OCI-LY1 (cell line): ENCODE measurements around the gene FAM83F.
"Not testable (repeated sequence)": the region's sequence is repeated elsewhere in the genome, so short reads cannot be mapped to it uniquely, and the experiment has no call there.

Source experiments
- H2AFZ ChIP-seq: fragments of 200-600 bp; sonication (generic), shearing (Covaris generic); 2 replicates; pipeline ENCODE4 v1.6.0; 2014; ENCODE audit warnings: antibody characterized with exemption, mild to moderate bottlenecking, low read length
- H3F3A ChIP-seq: fragments of 200-600 bp; sonication (generic), shearing (Covaris generic); 2 replicates; pipeline ENCODE4 v1.6.0; 2014; ENCODE audit warnings: mild to moderate bottlenecking, antibody characterized with exemption, low read length, moderate library complexity; ENCODE audit not compliant: insufficient read depth
- H3K27ac ChIP-seq: fragments of 200-600 bp; sonication (generic); 2 replicates; pipeline ENCODE4 v1.5.1; 2014; ENCODE audit warnings: low read length, mixed run types, mild to moderate bottlenecking, low read depth; ENCODE audit not compliant: poor library complexity, severe bottlenecking
- H3K27me3 ChIP-seq: fragments of 200-600 bp; sonication (generic); 2 replicates; pipeline ENCODE4 v1.6.0; 2014; ENCODE audit warnings: antibody characterized with exemption, mild to moderate bottlenecking, low read length, moderate library complexity; ENCODE audit not compliant: insufficient read depth
- H3K36me3 ChIP-seq: fragments of 200-600 bp; sonication (generic); 2 replicates; pipeline ENCODE4 v1.6.1; 2014; ENCODE audit warnings: mild to moderate bottlenecking, antibody characterized with exemption, low read length, moderate library complexity, mixed read lengths; ENCODE audit not compliant: insufficient read depth
- H3K4me1 ChIP-seq: fragments of 200-600 bp; sonication (generic); 2 replicates; pipeline ENCODE4 v1.5.1; 2014; ENCODE audit warnings: mild to moderate bottlenecking, low read length, moderate library complexity; ENCODE audit not compliant: insufficient read depth, severe bottlenecking
- H3K4me2 ChIP-seq: fragments of 200-600 bp; sonication (generic), shearing (Covaris generic); 2 replicates; pipeline ENCODE4 v1.6.1; 2014; ENCODE audit warnings: low read length
- H3K4me3 ChIP-seq: fragments of 200-600 bp; sonication (generic); 2 replicates; pipeline ENCODE4 v1.5.1; 2014; ENCODE audit warnings: low read length, low read depth, mild to moderate bottlenecking, mixed read lengths; ENCODE audit not compliant: poor library complexity, severe bottlenecking
- H3K79me2 ChIP-seq: fragments of 200-600 bp; shearing (Covaris generic); 2 replicates; pipeline ENCODE4 v1.6.1; 2016; ENCODE audit warnings: mixed run types, low read length, mixed read lengths; ENCODE audit not compliant: insufficient read depth
- H3K9ac ChIP-seq: fragments of 200-600 bp; sonication (generic), shearing (Covaris generic); 2 replicates; pipeline ENCODE4 v1.6.1; 2014; ENCODE audit warnings: mild to moderate bottlenecking, low read length, mixed read lengths
- H3K9me2 ChIP-seq: fragments of 200-600 bp; sonication (generic), shearing (Covaris generic); 2 replicates; pipeline ENCODE4 v1.6.1; 2014; ENCODE audit warnings: low read depth, mild to moderate bottlenecking, low read length, mixed read lengths
- H3K9me3 ChIP-seq: fragments of 200-600 bp; shearing (Covaris generic); 2 replicates; pipeline ENCODE4 v1.6.1; 2014; ENCODE audit warnings: low read length, mixed read lengths
- H4K20me1 ChIP-seq: fragments of 200-600 bp; sonication (generic), shearing (Covaris generic); 2 replicates; pipeline ENCODE4 v1.6.0; 2016; ENCODE audit warnings: mild to moderate bottlenecking, low read length; ENCODE audit not compliant: insufficient read depth
- CTCF ChIP-seq: fragments of 200-600 bp; sonication (generic), shearing (Covaris generic); IDR thresholded peaks from 2 replicates; pipeline ENCODE4 v1.5.1; 2017; ENCODE audit warnings: mild to moderate bottlenecking, antibody characterized with exemption, low read length, moderate library complexity, mixed read lengths
- EZH2 ChIP-seq: fragments of 200-600 bp; sonication (generic), shearing (Covaris generic); IDR thresholded peaks from 2 replicates; pipeline ENCODE4 v1.8.0; 2017; ENCODE audit warnings: borderline replicate concordance, mixed run types, mild to moderate bottlenecking, antibody characterized with exemption, low read length, moderate library complexity, mixed read lengths

The FAM83F gene

GRCh38 chr22:39991159-39991860, 3.4 kb upstream of the FAM83F start:
- peaks cover 3% of the 10 kb centered on the region; the same call in 1 of the 2 replicates for H3K27me3 ChIP-seq
- no peaks in the 10 kb centered on the region for H3K36me3 ChIP-seq
- no peak for TF ChIP-seq CTCF
- no peak for TF ChIP-seq EZH2
- no peaks in the 10 kb centered on the region for H3K4me1 ChIP-seq
- H3K79me2 ChIP-seq = no peaks in the 10 kb centered on the region
- no peaks in the 10 kb centered on the region for H4K20me1 ChIP-seq
- H3K9ac ChIP-seq = no peak overlapping the region
- no peak overlapping the region for H3K4me2 ChIP-seq
- no peak overlapping the region for H3K4me3 ChIP-seq
- H3K27ac ChIP-seq = no peak overlapping the region
- H3K9me2 ChIP-seq = no peaks in the 10 kb centered on the region
- H3F3A ChIP-seq = no peaks in the 10 kb centered on the region
- H3K9me3 ChIP-seq = no peaks in the 10 kb centered on the region
- no peak overlapping the region for H2AFZ ChIP-seq

- Histone ChIP-seq H3K4me3 (no peak overlapping the region), H3K4me1 (no peaks in the 10 kb centered on the region), H3F3A (no peaks in the 10 kb centered on the region), H3K36me3 (no peaks in the 10 kb centered on the region), H3K9me3 (no peaks in the 10 kb centered on the region), H3K4me2 (no peak overlapping the region), H2AFZ (no peak overlapping the region), H3K9me2 (no peaks in the 10 kb centered on the region), H3K9ac (no peak overlapping the region), H3K27me3 (peaks cover 3% of the 10 kb centered on the region; the same call in 1 of the 2 replicates), H3K79me2 (no peaks in the 10 kb centered on the region), H3K27ac (no peak overlapping the region), H4K20me1 (no peaks in the 10 kb centered on the region)
- no peak for TF ChIP-seq EZH2
- TF ChIP-seq CTCF = no peak
Measured at GRCh38 chr22:39992088-39992826, 2.5 kb upstream of the FAM83F start.

- H3K9me2 ChIP-seq, H3K27me3 ChIP-seq, H3K36me3 ChIP-seq, H4K20me1 ChIP-seq, H3F3A ChIP-seq, H3K27ac ChIP-seq, H3K9me3 ChIP-seq, H3K4me1 ChIP-seq, H3K79me2 ChIP-seq, H3K9ac ChIP-seq, H3K4me2 ChIP-seq, H3K4me3 ChIP-seq, H2AFZ ChIP-seq: not testable (repeated sequence)
Measured at GRCh38 chr22:39992894-39993293, 1.9 kb upstream of the FAM83F start.
